IPS-15b (cell line): ENCODE measurements around the gene SAMD11.
"Not testable (repeated sequence)": the region's sequence is repeated elsewhere in the genome, so short reads cannot be mapped to it uniquely, and the experiment has no call there.

Experiments
- H3K27me3 ChIP-seq: one replicate; pipeline ENCODE4 v1.6.1; 2013; ENCODE audit warnings: low read length; ENCODE audit not compliant: control insufficient read depth, insufficient read depth
- H3K36me3 ChIP-seq: one replicate; pipeline ENCODE4 v1.6.1; 2013; ENCODE audit warnings: low read length; ENCODE audit not compliant: control insufficient read depth, insufficient read depth
- H3K4me1 ChIP-seq: one replicate; pipeline ENCODE4 v1.6.1; 2013; ENCODE audit warnings: mild to moderate bottlenecking, low read length; ENCODE audit not compliant: control insufficient read depth, insufficient read depth
- H3K4me3 ChIP-seq: one replicate; pipeline ENCODE4 v1.5.1; 2013; ENCODE audit warnings: low read depth, low read length
- H3K9ac ChIP-seq: one replicate; pipeline ENCODE4 v1.6.1; 2013; ENCODE audit warnings: low read depth, mild to moderate bottlenecking, low read length
- H3K9me3 ChIP-seq: one replicate; pipeline ENCODE4 v1.6.1; 2013; ENCODE audit warnings: mild to moderate bottlenecking, low read length; ENCODE audit not compliant: control insufficient read depth, insufficient read depth

SAMD11 gene

DNA sequence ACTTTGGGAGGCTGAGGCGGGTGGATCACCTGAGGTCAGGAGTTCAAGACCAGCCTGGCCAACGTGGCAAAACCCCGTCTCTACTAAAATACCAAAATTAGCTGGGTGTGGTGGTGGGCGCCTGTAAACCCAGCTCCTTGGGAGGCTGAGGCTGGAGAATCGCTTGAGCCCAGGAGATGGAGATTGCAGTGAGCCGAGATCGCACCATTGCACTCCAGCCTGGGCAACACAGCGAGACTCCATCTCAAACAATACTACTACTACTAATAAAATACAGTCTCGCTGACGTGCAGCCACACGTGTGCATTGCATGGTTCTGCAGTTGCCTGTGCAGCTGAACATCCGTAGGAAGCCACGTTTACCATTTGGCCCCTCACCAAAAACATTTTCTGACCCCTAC lies 23.1 kb downstream of the SAMD11 start:
- not testable (repeated sequence) for H3K4me3 ChIP-seq, H3K4me1 ChIP-seq, H3K9ac ChIP-seq, H3K9me3 ChIP-seq, H3K27me3 ChIP-seq
- peaks cover 55% of the 10 kb centered on the region for H3K36me3 ChIP-seq

DNA sequence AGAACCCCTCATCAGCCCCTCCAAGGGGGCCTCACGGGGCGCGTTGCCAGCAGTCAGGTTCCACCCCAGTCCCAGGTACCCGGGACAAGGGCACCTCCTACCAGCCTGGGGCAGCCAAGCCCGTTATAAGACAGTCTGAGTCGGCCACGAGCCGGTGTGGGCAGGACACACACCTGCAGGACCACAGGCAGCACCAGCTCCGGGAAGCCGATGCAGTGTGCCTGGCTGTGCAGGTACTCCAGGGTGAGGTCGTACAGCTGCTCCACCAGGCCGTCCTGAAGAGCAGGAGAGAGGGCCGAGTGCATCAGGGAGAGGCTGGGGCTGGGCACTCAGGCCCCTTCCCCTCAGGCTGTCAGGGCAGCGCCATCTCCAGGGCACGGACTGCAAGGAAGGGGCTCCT lies 24.2 kb downstream of the SAMD11 start:
- Histone ChIP-seq H3K9ac (no peak overlapping the region), H3K4me1 (no peaks in the 10 kb centered on the region), H3K36me3 (peaks cover 66% of the 10 kb centered on the region), H3K9me3 (no peaks in the 10 kb centered on the region), H3K27me3 (peaks cover 5% of the 10 kb centered on the region), H3K4me3 (no peak overlapping the region)

DNA sequence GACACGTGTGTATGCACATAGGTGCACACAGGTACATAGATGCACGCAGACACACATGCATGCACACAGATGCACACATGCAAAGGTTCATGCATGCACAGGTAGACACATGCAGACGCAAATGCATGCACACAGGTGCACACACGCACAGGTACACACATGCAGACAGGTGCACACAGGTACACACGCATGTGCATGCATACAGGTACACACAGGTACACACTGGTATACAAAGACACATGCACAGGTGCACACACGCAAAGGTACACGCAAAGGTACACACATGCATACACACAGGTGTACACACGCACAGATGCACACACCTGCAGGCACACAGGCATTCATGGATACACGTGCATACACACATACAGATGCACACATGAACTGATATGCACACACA lies 26.5 kb downstream of the SAMD11 start:
- H3K4me3 ChIP-seq = no peak overlapping the region

DNA sequence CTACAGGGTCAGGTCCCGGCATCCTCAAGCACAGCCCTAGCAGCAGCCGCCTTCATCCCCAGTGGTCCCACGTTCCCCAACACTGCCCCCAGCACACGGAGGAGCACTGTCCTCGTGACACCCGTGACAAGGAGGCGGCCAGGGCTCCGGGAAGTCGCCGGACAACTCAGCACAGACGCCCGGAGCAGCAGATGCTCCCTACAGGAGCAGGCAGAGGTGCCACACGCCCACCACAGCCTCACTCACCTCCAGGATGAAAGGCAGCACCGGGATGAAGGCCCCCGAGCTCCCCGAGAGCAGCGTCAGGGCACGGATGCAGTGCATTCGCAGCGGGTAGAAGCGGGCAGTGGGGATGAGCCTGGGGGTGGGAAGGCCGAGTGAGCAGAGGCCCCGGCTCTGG lies 27.2 kb downstream of the SAMD11 start:
- H3K4me1 ChIP-seq = no peaks in the 10 kb centered on the region
- H3K36me3 ChIP-seq = peaks cover 81% of the 10 kb centered on the region
- H3K9ac ChIP-seq = no peak overlapping the region

More for the DNA sequence above, 26.5 kb downstream of the SAMD11 start:
- Histone ChIP-seq H3K9ac (no peak overlapping the region), H3K36me3 (peaks cover 82% of the 10 kb centered on the region), H3K4me1 (no peaks in the 10 kb centered on the region), H3K27me3 (no peaks in the 10 kb centered on the region), H3K9me3 (no peaks in the 10 kb centered on the region)

DNA sequence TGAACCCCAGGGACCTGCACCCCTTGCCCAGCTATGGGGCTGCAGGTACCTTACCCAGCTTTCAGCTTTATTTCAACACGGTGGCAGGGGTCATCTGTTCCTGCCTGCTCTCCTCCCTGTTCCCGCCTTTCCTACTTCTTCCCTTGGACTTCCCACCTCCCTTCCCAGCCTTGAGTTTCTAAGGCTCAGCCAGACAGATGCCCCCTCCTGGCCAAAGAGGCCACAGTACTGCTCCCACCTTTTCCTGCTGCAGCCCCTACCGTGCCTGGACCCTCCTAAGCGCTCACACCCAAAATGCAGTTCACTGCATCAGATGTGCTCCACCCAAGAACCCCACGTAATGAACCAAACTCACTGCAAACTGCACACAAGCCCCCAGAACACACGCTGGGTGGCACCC lies 27.6 kb downstream of the SAMD11 start:
- no peaks in the 10 kb centered on the region for H3K27me3 ChIP-seq
- H3K9ac ChIP-seq = no peak overlapping the region
- peaks cover 84% of the 10 kb centered on the region for H3K36me3 ChIP-seq
- no peak overlapping the region for H3K4me3 ChIP-seq
- H3K9me3 ChIP-seq = no peaks in the 10 kb centered on the region
- no peaks in the 10 kb centered on the region for H3K4me1 ChIP-seq

More for the DNA sequence above, 27.2 kb downstream of the SAMD11 start:
- Histone ChIP-seq H3K4me3 (no peak overlapping the region), H3K9me3 (no peaks in the 10 kb centered on the region), H3K27me3 (no peaks in the 10 kb centered on the region)

DNA sequence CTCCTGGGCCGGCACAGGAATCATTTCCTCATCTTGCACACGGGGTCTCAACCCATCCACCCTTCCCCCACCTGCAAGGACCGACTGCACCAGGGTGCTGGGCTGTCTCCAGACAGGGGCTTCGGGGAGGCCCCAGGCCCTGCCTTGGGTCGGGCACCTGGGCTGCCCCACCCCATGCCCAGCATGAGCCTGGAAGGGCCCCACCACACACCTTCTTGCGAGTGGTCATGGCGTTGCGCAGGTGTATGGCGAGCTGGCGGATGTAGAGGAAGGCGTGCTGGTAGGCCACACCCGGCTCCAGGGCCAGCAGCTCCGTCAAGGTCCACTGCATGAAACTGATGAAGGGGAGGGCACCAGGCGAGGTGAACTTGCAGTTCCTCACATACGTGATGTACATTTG lies 28.5 kb downstream of the SAMD11 start:
- no peaks in the 10 kb centered on the region for H3K27me3 ChIP-seq
- H3K36me3 ChIP-seq = peaks cover 88% of the 10 kb centered on the region
- no peaks in the 10 kb centered on the region for H3K9me3 ChIP-seq
- H3K9ac ChIP-seq = no peak overlapping the region
- no peak overlapping the region for H3K4me3 ChIP-seq
- H3K4me1 ChIP-seq = no peaks in the 10 kb centered on the region

DNA sequence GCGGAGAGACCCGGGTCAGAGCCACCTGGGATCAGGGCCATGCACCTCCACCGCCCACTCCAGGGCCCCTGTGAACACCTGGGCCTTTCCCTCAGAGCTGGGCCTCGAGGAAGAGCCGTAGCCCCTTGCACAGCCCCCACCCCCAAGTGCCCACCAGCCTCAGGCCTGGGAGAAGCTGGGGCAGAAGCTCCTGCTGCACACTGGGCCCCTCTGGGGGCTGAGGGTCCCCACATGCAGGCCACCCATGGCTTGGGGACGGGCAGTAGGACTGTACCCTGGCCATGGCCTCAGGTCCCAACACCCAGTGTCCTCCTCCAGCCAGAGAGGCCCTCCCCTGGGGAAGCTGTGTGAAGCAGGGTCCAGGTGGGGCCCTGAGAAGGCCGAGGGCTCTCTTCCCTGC lies 28.9 kb downstream of the SAMD11 start:
- no peak overlapping the region for H3K9ac ChIP-seq
- H3K9me3 ChIP-seq = no peaks in the 10 kb centered on the region
- H3K36me3 ChIP-seq = peaks cover 87% of the 10 kb centered on the region
- no peak overlapping the region for H3K4me3 ChIP-seq
- no peaks in the 10 kb centered on the region for H3K27me3 ChIP-seq
- H3K4me1 ChIP-seq = no peaks in the 10 kb centered on the region

DNA sequence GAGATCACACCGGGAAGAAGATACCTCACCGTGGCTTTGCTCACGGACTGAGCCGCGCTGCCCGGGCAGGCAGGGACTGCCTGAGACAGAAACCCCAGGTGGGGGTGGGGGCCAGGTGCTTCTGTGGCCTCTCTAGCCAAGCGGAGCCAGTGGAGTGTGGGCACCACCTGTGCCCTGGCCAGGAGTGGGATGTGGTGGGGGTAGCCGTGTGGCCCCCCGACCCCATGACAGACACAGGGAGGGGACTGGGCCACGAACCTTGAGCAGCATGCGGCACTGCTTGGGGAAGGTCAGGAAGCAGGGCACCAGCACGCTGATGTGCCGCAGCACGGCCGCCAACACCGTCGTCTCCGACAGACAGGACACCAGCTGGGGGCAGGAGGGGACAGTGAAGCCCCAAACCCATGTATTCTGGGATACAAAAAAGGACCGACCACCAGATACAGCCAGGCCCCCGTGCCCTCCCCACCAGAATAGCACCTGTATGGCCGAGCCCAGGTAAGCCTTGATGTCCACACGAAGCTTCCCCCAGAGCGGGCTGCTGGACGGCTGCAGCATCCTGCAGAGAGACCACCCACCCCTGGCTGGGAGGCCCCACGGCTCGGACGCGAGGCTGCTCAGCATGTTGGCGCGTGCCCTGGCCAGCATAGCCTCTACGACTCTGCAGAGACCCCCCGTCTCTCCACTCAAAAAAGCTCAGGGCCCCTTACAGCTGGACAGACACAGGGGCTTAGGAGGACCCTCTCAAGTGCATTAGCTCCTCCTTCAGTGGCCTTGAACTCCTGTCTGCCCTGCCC lies 30.0 kb downstream of the SAMD11 start:
- Histone ChIP-seq H3K9ac (no peak overlapping the region), H3K27me3 (no peaks in the 10 kb centered on the region), H3K4me3 (no peak overlapping the region), H3K36me3 (peaks cover 82% of the 10 kb centered on the region), H3K9me3 (no peaks in the 10 kb centered on the region), H3K4me1 (no peaks in the 10 kb centered on the region)

DNA sequence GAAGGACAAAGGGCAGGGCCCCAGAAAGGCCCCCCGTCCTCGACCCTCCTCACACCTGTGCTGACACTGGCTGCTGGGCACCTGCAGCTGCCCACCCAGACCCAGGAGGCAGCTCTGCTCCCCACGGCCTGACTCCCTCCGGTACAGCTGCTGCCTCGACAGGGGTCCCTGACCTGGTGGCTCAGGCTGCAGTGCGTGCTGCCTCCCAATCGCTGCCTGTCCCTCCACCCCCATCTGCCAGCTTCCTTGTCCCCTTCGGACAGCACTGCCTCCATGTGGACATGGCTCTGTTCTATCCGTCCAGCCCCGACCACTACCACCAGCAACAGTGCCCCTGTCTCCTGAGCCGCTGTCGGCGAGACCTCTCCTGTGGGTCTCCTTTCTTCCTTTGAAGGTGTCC lies 31.2 kb downstream of the SAMD11 start:
- H3K27me3 ChIP-seq = peaks cover 4% of the 10 kb centered on the region
- H3K36me3 ChIP-seq = peaks cover 69% of the 10 kb centered on the region
- H3K4me3 ChIP-seq = no peak overlapping the region
- H3K9ac ChIP-seq = no peak overlapping the region
- H3K9me3 ChIP-seq = no peaks in the 10 kb centered on the region
- no peaks in the 10 kb centered on the region for H3K4me1 ChIP-seq

DNA sequence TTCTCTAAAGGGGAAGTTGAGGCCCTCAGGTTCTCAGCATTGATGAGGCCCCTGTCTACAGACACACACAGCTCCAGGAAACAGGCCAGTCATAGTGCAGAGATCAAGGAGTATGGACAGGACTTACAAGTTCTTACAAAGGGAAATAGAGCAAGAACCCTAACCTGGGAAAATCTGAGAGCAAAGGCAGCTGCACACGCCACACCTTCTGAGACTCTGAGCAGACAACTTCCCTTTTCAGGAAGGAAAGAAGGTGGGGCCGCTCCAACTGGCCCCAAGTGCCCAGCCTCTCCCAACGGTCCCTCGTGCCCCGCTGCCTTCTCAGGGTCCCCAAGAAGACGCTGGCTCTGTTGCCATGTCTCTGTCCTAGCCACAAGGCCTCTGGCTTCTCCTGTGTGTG lies 31.8 kb downstream of the SAMD11 start:
- Histone ChIP-seq H3K9me3 (no peaks in the 10 kb centered on the region), H3K4me1 (no peaks in the 10 kb centered on the region), H3K36me3 (peaks cover 64% of the 10 kb centered on the region), H3K27me3 (peaks cover 4% of the 10 kb centered on the region), H3K4me3 (no peak overlapping the region), H3K9ac (no peak overlapping the region)

DNA sequence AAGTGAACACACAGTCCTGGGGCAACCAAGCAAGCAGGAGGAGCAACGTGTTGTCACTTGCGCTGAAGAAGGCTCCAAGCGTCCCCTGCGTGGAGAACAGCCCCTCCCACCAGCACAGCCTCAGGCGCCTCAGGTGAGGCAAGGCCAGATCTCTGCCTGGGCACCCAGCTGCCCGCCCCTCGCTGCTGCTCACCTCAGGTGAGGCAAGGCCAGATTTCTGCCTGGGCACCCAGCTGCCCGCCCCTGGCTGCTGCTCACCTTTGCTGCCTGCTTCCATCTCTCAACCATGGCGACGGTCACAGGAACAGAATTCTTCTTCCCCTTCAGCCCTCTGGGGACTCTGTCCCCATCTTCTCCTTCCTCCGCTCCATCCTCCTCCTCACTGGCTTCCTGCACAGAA lies 32.9 kb downstream of the SAMD11 start:
- Histone ChIP-seq H3K36me3 (peaks cover 55% of the 10 kb centered on the region), H3K9me3 (no peaks in the 10 kb centered on the region), H3K9ac (no peak overlapping the region), H3K27me3 (peaks cover 10% of the 10 kb centered on the region), H3K4me3 (no peak overlapping the region), H3K4me1 (no peaks in the 10 kb centered on the region)

DNA sequence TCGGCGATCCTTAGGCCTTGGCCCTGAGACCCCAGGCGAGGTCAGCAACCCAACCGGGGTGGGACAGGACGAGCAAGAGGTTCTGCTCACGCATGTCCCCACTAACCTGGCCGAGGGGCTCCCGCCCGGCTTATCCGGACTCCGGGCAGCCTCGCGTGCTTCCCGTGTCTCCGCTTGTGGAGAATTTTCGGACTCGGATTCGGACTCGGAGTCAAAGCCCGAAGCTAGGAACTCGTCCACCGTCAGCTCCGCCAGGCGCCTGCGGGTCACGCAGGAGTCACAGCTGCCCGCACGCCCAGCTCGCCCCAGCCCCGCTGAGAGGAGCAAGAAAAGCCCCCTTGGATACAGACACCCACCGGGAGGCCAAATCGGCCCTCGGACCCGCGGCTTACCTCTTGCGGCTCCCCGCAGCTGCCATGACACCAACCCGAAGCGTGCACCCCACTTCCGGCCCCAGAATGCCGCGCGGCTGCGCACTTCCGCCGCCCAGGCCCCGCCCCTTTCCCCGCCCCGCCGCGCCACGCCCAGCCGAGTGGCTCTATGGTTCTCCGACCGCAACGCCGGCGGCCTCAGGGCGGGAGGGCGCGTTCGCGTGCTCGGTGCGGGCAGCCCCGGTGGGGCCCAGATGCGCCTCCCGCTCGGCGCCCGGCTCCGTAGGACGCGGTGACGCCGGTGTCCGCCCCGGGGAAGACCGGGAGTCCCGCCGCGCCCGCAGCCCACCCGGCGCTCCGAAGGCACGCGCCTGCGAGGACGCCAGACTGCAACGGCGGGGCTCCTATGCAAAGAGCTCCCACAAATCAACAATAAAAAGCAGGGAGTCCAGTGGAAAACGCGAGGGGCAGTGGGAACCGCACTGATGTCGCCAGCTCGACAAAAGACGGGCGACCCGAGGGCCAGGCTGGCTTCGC lies 35.4 kb downstream of the SAMD11 start, which contains the start of gene NOC2L:
Gene NOC2L (minus strand): TSS at position 434 of the 908 bp plus-strand sequence. CDS start 16 bp downstream, at position 418.
- peaks cover 12% of the 10 kb centered on the region for H3K27me3 ChIP-seq
- H3K9me3 ChIP-seq = no peaks in the 10 kb centered on the region
- H3K4me3 ChIP-seq = peak within 1 kb of the TSS; percentile 93
- H3K9ac ChIP-seq = peak within 1 kb of the TSS; percentile 81
- H3K4me1 ChIP-seq = no peaks in the 10 kb centered on the region
- H3K36me3 ChIP-seq = peaks cover 45% of the 10 kb centered on the region
